ENCODE data around the gene IYD. TPM values are rescaled to one million over a fixed set of nuclear protein-coding genes. Genes with fewer than 3 reads are reported as not detected.

The IYD gene
- total and polyA plus RNA-seq, 9 of the 15 experiments (the other 6 are each of a cell fraction or from before 2014, with no cell fraction given) = not detected

- no TSS peak for BruUV-seq (replicated peaks)
- TF ChIP-seq NR2C2 (CRISPR knock-in tag; IDR thresholded peaks at IDR 0.05) (no peak), NR2C2 (tag; IDR thresholded peaks at IDR 0.05) (0 out of 2 replicates have a peak, but pooled peaks have one; percentile 10), ZKSCAN1 (IDR thresholded peaks at IDR 0.05; ENCODE audit: low read depth, low read length) (peak; percentile 83), SRSF7 (optimal IDR thresholded peaks at IDR 0.05; ENCODE audit: low read depth, low read length) (no peak)
- no peaks in the 10 kb centered on the region for H3K9me3 ChIP-seq (replicated peaks; ENCODE audit: control insufficient read depth, insufficient read depth, low read depth, low read length)
- in situ Hi-C loops (cut with MboI) = no loop called here
- H3K9ac ChIP-seq (ENCODE audit: insufficient read depth in 1 of 2, low read depth in 2 of 2, low read length in 2 of 2) = peak overlapping the region in 1 of 2 experiments; percentile 28; a peak in 1 of 4 replicates
- H3K79me2 ChIP-seq (ENCODE audit: control insufficient read depth, insufficient read depth, low read length) = no peaks in the 10 kb centered on the region
- ChIA-PET POLR2A (interaction anchor here (1.6 kb wide), 1 partner anchor 50 kb away, joined by 3 read pairs; no protein-coding TSS in a partner anchor), CTCF (ENCODE audit: low intra/inter-chr PET ratio) (no interaction called here)
- H3K27me3 ChIP-seq (ENCODE audit: control insufficient read depth in 2 of 2, insufficient read depth in 2 of 2, low read length in 2 of 2) = no peaks in the 10 kb centered on the region
- FAIRE-seq (no peak), DNase-seq (ENCODE audit: extremely low read depth in 1 of 4, low spot score in 3 of 4) (no peak), ATAC-seq (no peak)
- H3K4me1 ChIP-seq (replicated peaks in 1 of 2; ENCODE audit: control insufficient read depth in 2 of 2, insufficient read depth in 2 of 2, low read length in 2 of 2) = peaks cover 10 to 38% of the 10 kb centered on the region in 2 experiments; a peak in 4 of 5 replicates
- peak overlapping the region; percentile 79 for H2AFZ ChIP-seq (ENCODE audit: low read depth, low read length)
- no peak overlapping the region for H3K4me2 ChIP-seq (ENCODE audit: insufficient read depth, low read length)
- no peaks in the 10 kb centered on the region for H3K9me1 ChIP-seq (ENCODE audit: control insufficient read depth, insufficient read depth, low read length)
- H3K27ac ChIP-seq (ENCODE audit: extremely low read depth, low read depth, low read length) = no peak overlapping the region
- intact Hi-C loops (cut with micrococcal nuclease) = loop anchor here (5.0 kb wide), 3 partner anchors 48 to 168 kb away; no protein-coding TSS in a partner anchor
- no peaks in the 10 kb centered on the region for H4K20me1 ChIP-seq (replicated peaks; ENCODE audit: control insufficient read depth, insufficient read depth, low read length)
- no peaks in the 10 kb centered on the region for H3K36me3 ChIP-seq (ENCODE audit: control insufficient read depth, insufficient read depth, low read length)
- H3K4me3 ChIP-seq = no peak overlapping the region
- 74% methylated on average over 4 of the region's 4 CpGs for WGBS (ENCODE audit: insufficient coverage, low coverage, missing lambda C conversion rate)
These were observed 48.9 kb upstream of the IYD start for GRCh38 chr6:150319924-150320323.

GRCh38 chr6:150320442-150320841 is 48.4 kb upstream of the IYD start:
- peak in 2 of 4 experiments; percentile 33 to 57 for DNase-seq (ENCODE audit: extremely low read depth in 1 of 4, low spot score in 3 of 4)
- Histone ChIP-seq H3K79me2 (ENCODE audit: control insufficient read depth, insufficient read depth, low read length) (no peaks in the 10 kb centered on the region), H4K20me1 (replicated peaks; ENCODE audit: control insufficient read depth, insufficient read depth, low read length) (no peaks in the 10 kb centered on the region), H2AFZ (ENCODE audit: low read depth, low read length) (peak overlapping the region; percentile 79), H3K9me3 (replicated peaks; ENCODE audit: control insufficient read depth, insufficient read depth, low read depth, low read length) (no peaks in the 10 kb centered on the region), H3K4me1 (replicated peaks in 1 of 2; ENCODE audit: control insufficient read depth in 2 of 2, insufficient read depth in 2 of 2, low read length in 2 of 2) (peaks cover 10 to 38% of the 10 kb centered on the region in 2 experiments; a peak in 4 of 5 replicates), H3K27me3 (ENCODE audit: control insufficient read depth in 2 of 2, insufficient read depth in 2 of 2, low read length in 2 of 2) (no peaks in the 10 kb centered on the region), H3K9ac (ENCODE audit: insufficient read depth in 1 of 2, low read depth in 2 of 2, low read length in 2 of 2) (peak overlapping the region in 1 of 2 experiments; percentile 2; a peak in 2 of 4 replicates), H3K27ac (ENCODE audit: extremely low read depth, low read depth, low read length) (no peak overlapping the region; the same call in 2 of the 3 replicates), H3K36me3 (ENCODE audit: control insufficient read depth, insufficient read depth, low read length) (no peaks in the 10 kb centered on the region), H3K4me3 (no peak overlapping the region), H3K9me1 (ENCODE audit: control insufficient read depth, insufficient read depth, low read length) (no peaks in the 10 kb centered on the region), H3K4me2 (ENCODE audit: insufficient read depth, low read length) (peak overlapping the region; percentile 44)
- FAIRE-seq = peak; percentile 75
- ATAC-seq = peak; percentile 55
- ChIA-PET CTCF (ENCODE audit: low intra/inter-chr PET ratio) (no interaction called here), POLR2A (interaction anchor here (0.5 to 1.6 kb wide), 2 partner anchors 50 to 56 kb away, joined by 3 to 4 read pairs; no protein-coding TSS in a partner anchor)
- BruUV-seq (replicated peaks) = no TSS peak
- intact Hi-C loops (cut with micrococcal nuclease) (loop anchor here (5.0 kb wide), 3 partner anchors 48 to 168 kb away; no protein-coding TSS in a partner anchor), in situ Hi-C loops (cut with MboI) (no loop called here)
- 4% methylated on average over 9 of the region's 9 CpGs for WGBS (ENCODE audit: insufficient coverage, low coverage, missing lambda C conversion rate)
- TF ChIP-seq MECOM (CRISPR knock-in tag; IDR thresholded peaks at IDR 0.05) (peak; percentile 14; the same call in 1 of the 2 replicates), EP400 (IDR thresholded peaks at IDR 0.05) (peak; percentile 39), NR2C2 (CRISPR knock-in tag; IDR thresholded peaks at IDR 0.05) (no peak), NR2C2 (tag; IDR thresholded peaks at IDR 0.05) (0 out of 2 replicates have a peak, but pooled peaks have one; percentile 10), HNRNPH1 (optimal IDR thresholded peaks at IDR 0.05; ENCODE audit: low read depth, low read length) (no peak), GATA2 (CRISPR knock-in tag; IDR thresholded peaks at IDR 0.05) (peak; percentile 21; the same call in 1 of the 2 replicates), KDM2B (CRISPR knock-in tag; IDR thresholded peaks at IDR 0.05) (no peak), HBP1 (CRISPR knock-in tag; IDR thresholded peaks at IDR 0.05) (no peak), ID3 (CRISPR knock-in tag; IDR thresholded peaks at IDR 0.05) (0 out of 2 replicates have a peak, but pooled peaks have one; percentile 9), ID3 (tag; IDR thresholded peaks at IDR 0.05) (no peak), SMARCB1 (IDR thresholded peaks at IDR 0.05; ENCODE audit: insufficient read length, low read depth) (no peak)

All from K562 (cell line).